ENCODE measurements around the gene TNNT3. TPM values are rescaled to one million over a fixed set of nuclear protein-coding genes. Genes with fewer than 3 reads are reported as not detected.
A peak's percentile ranks its signal among the peaks of the same experiment; 100 is the strongest.

TNNT3 gene
- total RNA-seq, 1 experiment from 2014 or later, result 2.3 TPM

GRCh38 chr11:1929621-1930461 lies 10.3 kb downstream of the TNNT3 start:
- Histone ChIP-seq H3K27me3 (peaks cover 3% of the 10 kb centered on the region; the same call in 1 of the 2 replicates), H3K27ac (no peak overlapping the region), H3K36me3 (no peaks in the 10 kb centered on the region), H3K4me1 (0 out of 2 replicates have a peak, but pooled peaks cover 4% of the 10 kb centered on the region), H3K4me3 (no peak overlapping the region), H3K9me3 (replicated peaks) (no peaks in the 10 kb centered on the region)
- no peak for DNase-seq

- 0 out of 2 replicates have a peak, but pooled peaks cover 4% of the 10 kb centered on the region for H3K4me1 ChIP-seq
- no peak overlapping the region for H3K4me3 ChIP-seq
- no peak overlapping the region for H3K27ac ChIP-seq
- H3K27me3 ChIP-seq, result peaks cover 3% of the 10 kb centered on the region; the same call in 1 of the 2 replicates
- DNase-seq, result no peak
- no peaks in the 10 kb centered on the region for H3K9me3 ChIP-seq (replicated peaks)
- no peaks in the 10 kb centered on the region for H3K36me3 ChIP-seq
Observed at GRCh38 chr11:1930462-1930830, 10.9 kb downstream of the TNNT3 start.

- Histone ChIP-seq H3K27me3 (peaks cover 6% of the 10 kb centered on the region; the same call in 1 of the 2 replicates), H3K36me3 (no peaks in the 10 kb centered on the region)
- no peak for DNase-seq
Observed at GRCh38 chr11:1931341-1932104, 12.0 kb downstream of the TNNT3 start.

GRCh38 chr11:1932105-1932480 lies 12.6 kb downstream of the TNNT3 start:
- Histone ChIP-seq H3K27me3 (peaks cover 6% of the 10 kb centered on the region; the same call in 1 of the 2 replicates), H3K9me3 (replicated peaks) (no peaks in the 10 kb centered on the region), H3K4me1 (0 out of 2 replicates have a peak, but pooled peaks cover 4% of the 10 kb centered on the region), H3K27ac (no peak overlapping the region), H3K36me3 (no peaks in the 10 kb centered on the region), H3K4me3 (no peak overlapping the region)
- no peak for DNase-seq

More at GRCh38 chr11:1931341-1932104, 12.0 kb downstream of the TNNT3 start:
- Histone ChIP-seq H3K9me3 (replicated peaks) (no peaks in the 10 kb centered on the region), H3K27ac (no peak overlapping the region), H3K4me1 (0 out of 2 replicates have a peak, but pooled peaks cover 4% of the 10 kb centered on the region), H3K4me3 (no peak overlapping the region)

- H3K27me3 ChIP-seq, result peaks cover 6% of the 10 kb centered on the region; the same call in 1 of the 2 replicates
- no peaks in the 10 kb centered on the region for H3K4me1 ChIP-seq
- DNase-seq, result no peak
Observed at GRCh38 chr11:1932681-1933080, 13.2 kb downstream of the TNNT3 start.

GRCh38 chr11:1933416-1934334 lies 14.2 kb downstream of the TNNT3 start:
- H3K36me3 ChIP-seq, result no peaks in the 10 kb centered on the region

More at GRCh38 chr11:1932681-1933080, 13.2 kb downstream of the TNNT3 start:
- Histone ChIP-seq H3K4me3 (no peak overlapping the region), H3K9me3 (replicated peaks) (no peaks in the 10 kb centered on the region), H3K36me3 (no peaks in the 10 kb centered on the region), H3K27ac (no peak overlapping the region)

GRCh38 chr11:1934335-1935155 lies 15.0 kb downstream of the TNNT3 start:
- H3K4me1 ChIP-seq, result no peaks in the 10 kb centered on the region
- H3K27ac ChIP-seq, result no peak overlapping the region
- no peaks in the 10 kb centered on the region for H3K9me3 ChIP-seq (replicated peaks)
- no peaks in the 10 kb centered on the region for H3K36me3 ChIP-seq
- no peak for DNase-seq
- H3K27me3 ChIP-seq, result peaks cover 18% of the 10 kb centered on the region
- no peak overlapping the region for H3K4me3 ChIP-seq

More at GRCh38 chr11:1933416-1934334, 14.2 kb downstream of the TNNT3 start:
- Histone ChIP-seq H3K27ac (no peak overlapping the region), H3K4me1 (no peaks in the 10 kb centered on the region), H3K4me3 (no peak overlapping the region), H3K9me3 (replicated peaks) (no peaks in the 10 kb centered on the region), H3K27me3 (peaks cover 13% of the 10 kb centered on the region)
- peak in 1 of 2 experiments; percentile 0 for DNase-seq

- peak in 1 of 2 experiments; percentile 2 for DNase-seq
- Histone ChIP-seq H3K27me3 (peaks cover 18% of the 10 kb centered on the region), H3K27ac (no peak overlapping the region), H3K9me3 (replicated peaks) (no peaks in the 10 kb centered on the region), H3K4me1 (no peaks in the 10 kb centered on the region), H3K4me3 (no peak overlapping the region), H3K36me3 (no peaks in the 10 kb centered on the region)
Observed at GRCh38 chr11:1935156-1936071, 15.9 kb downstream of the TNNT3 start.

GRCh38 chr11:1936072-1936780 lies 16.7 kb downstream of the TNNT3 start:
- no peaks in the 10 kb centered on the region for H3K4me1 ChIP-seq
- no peak overlapping the region for H3K27ac ChIP-seq
- H3K9me3 ChIP-seq (replicated peaks), result no peaks in the 10 kb centered on the region
- peaks cover 18% of the 10 kb centered on the region for H3K27me3 ChIP-seq
- H3K4me3 ChIP-seq, result no peak overlapping the region
- no peak for DNase-seq
- no peaks in the 10 kb centered on the region for H3K36me3 ChIP-seq

GRCh38 chr11:1936781-1937615 lies 17.5 kb downstream of the TNNT3 start:
- peaks cover 18% of the 10 kb centered on the region for H3K27me3 ChIP-seq
- H3K4me3 ChIP-seq, result no peak overlapping the region
- H3K4me1 ChIP-seq, result no peaks in the 10 kb centered on the region
- DNase-seq, result no peak
- no peaks in the 10 kb centered on the region for H3K36me3 ChIP-seq
- H3K9me3 ChIP-seq (replicated peaks), result no peaks in the 10 kb centered on the region
- H3K27ac ChIP-seq, result no peak overlapping the region

- Histone ChIP-seq H3K9me3 (replicated peaks) (no peaks in the 10 kb centered on the region), H3K27ac (no peak overlapping the region), H3K4me3 (no peak overlapping the region), H3K27me3 (peaks cover 18% of the 10 kb centered on the region), H3K36me3 (no peaks in the 10 kb centered on the region), H3K4me1 (no peaks in the 10 kb centered on the region)
- no peak for DNase-seq
Observed at GRCh38 chr11:1937616-1938342, 18.3 kb downstream of the TNNT3 start.
